ENCODE results near the gene ABTB2.

ABTB2 gene

DNA sequence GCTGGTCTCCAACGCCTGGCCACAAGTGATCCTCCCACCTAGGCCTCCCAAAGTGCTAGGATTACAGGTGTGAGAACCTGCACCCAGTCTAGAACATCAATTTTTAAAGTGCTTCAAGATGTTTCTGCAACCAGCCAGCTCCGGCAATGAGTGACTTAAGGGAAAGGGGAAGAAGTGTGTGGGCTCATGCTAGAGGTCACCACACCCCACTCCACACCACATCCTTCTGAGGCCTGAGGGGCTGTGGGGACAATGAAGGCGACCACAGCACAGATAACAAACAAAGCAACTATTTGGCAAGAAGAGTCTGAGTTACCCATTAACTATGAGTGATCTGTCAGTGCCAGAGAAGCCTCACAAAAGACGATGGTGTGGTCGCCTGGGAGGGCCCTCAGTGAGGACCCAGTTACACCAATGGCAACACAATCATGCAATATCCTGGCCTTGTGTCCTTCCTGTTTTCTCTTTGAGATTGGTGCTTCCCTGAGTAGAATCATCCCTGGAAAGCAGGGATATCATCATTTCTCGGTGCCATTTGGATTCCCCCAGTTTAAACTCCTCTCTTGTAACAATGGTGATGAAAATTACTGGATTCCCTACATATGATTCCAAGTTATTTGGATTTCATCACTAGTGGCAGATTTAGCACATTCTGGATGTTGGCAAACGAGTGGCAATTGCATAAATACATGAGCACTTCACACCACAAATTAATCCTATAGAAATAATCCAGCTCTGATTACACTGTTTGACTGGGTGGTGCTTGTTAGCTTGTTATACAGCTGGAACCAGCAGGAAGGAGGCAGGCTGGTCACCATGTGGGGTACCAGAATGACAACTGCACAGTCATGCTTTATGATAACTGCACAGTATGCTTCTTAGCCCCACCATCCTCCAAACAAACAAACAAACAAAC lies 18.4 kb downstream of the ABTB2 start:
- no peaks in the 10 kb centered on the region for H3K27me3 Mint-ChIP-seq
- ATAC-seq, result peak; percentile 45
- no peak overlapping the region for H3K4me3 Mint-ChIP-seq
- DNase-seq, result no peak
- H3K4me1 Mint-ChIP-seq, result peaks cover 13% of the 10 kb centered on the region
- no peaks in the 10 kb centered on the region for H3K9me3 Mint-ChIP-seq
- peak overlapping the region in 1 of 2 donors; percentile 10 for H3K27ac Mint-ChIP-seq

DNA sequence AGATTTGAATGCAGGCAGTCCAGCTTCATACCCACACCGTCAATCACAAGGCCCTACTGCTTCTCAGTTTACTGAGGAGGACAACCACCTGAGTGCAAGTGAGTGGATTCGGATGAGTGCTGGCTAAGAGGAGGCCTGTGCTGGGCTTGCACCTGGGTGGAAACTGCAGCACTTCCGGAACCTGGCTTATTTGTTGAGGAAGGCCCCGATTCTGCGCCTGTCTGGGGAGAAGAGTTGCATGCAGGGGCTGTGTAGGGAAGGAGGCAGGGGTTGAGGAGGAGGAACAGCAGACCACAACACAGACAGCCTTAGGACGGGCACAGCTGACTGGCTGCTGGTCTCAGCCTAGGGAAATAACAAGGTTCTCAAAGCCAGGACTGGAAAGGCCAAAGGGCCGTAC lies 20.8 kb downstream of the ABTB2 start:
- ATAC-seq, result no peak
- Mint-ChIP-seq H3K27me3 (peaks cover 5% of the 10 kb centered on the region), H3K4me3 (no peak overlapping the region)

GRCh38 chr11:34335801-34336200 lies 22.0 kb downstream of the ABTB2 start:
- Mint-ChIP-seq H3K27me3 (peaks cover 11% of the 10 kb centered on the region), H3K4me1 (peaks cover 13% of the 10 kb centered on the region), H3K9me3 (no peaks in the 10 kb centered on the region), H3K4me3 (no peak overlapping the region), H3K27ac (no peak overlapping the region)
- no peak for ATAC-seq
- no peak for DNase-seq

More for the DNA sequence above, 20.8 kb downstream of the ABTB2 start:
- H3K27ac Mint-ChIP-seq, result no peak overlapping the region
- DNase-seq, result no peak
- H3K4me1 Mint-ChIP-seq, result peaks cover 13% of the 10 kb centered on the region
- H3K9me3 Mint-ChIP-seq, result no peaks in the 10 kb centered on the region

DNA sequence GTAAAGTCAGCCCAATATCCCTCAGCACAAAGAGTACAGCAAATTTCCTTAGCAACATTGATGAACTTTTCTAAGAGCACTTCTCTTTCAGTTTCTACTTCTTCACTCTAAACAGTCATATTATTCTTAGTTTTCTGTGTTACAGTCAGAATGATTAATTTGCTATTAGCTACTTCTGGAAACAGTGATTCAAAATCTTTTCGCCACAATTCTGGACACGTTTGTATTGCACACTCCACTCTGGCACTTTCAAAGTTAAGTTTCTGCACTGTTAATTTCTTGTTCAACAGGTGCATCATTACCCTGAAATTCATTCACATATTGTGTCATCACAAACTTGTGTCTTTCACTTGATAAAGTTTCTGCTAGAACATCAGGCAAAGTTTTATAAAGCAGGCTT lies 22.5 kb downstream of the ABTB2 start:
- Mint-ChIP-seq H3K9me3 (no peaks in the 10 kb centered on the region), H3K27ac (no peak overlapping the region), H3K4me3 (no peak overlapping the region), H3K27me3 (peaks cover 11% of the 10 kb centered on the region), H3K4me1 (peaks cover 13% of the 10 kb centered on the region)
- DNase-seq, result no peak
- ATAC-seq, result no peak

DNA sequence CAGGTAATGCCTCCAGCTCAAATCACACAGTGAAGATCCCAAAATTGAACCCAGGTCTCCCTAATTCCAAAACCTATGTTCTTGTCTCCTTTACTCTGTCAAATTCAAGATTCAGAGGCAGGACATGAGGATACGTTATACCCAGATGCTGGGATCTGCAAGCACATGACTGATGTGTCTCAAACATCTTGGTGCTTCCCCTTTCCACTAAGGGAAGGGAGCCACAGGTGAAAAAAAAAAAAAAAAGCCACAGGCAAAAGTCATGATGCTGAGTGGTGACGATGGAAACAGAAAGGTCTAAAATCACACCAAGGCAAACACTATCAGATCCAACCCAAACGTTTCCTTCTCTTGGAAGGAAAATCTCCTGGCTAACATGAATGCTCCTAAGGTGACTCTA lies 24.0 kb downstream of the ABTB2 start:
- no peak overlapping the region for H3K4me3 Mint-ChIP-seq
- DNase-seq (no peak), ATAC-seq (no peak)
- no peak overlapping the region for H3K27ac Mint-ChIP-seq
- H3K9me3 Mint-ChIP-seq, result no peaks in the 10 kb centered on the region
- H3K27me3 Mint-ChIP-seq, result peaks cover 18% of the 10 kb centered on the region
- peaks cover 13% of the 10 kb centered on the region for H3K4me1 Mint-ChIP-seq

- no peak for ATAC-seq
- DNase-seq, result no peak
- Mint-ChIP-seq H3K4me1 (peaks cover 13% of the 10 kb centered on the region), H3K27ac (peak overlapping the region in 1 of 2 donors; percentile 21), H3K4me3 (no peak overlapping the region), H3K27me3 (peaks cover 18% of the 10 kb centered on the region), H3K9me3 (no peaks in the 10 kb centered on the region)
These were observed 25.3 kb downstream of the ABTB2 start for GRCh38 chr11:34332524-34332923.

DNA sequence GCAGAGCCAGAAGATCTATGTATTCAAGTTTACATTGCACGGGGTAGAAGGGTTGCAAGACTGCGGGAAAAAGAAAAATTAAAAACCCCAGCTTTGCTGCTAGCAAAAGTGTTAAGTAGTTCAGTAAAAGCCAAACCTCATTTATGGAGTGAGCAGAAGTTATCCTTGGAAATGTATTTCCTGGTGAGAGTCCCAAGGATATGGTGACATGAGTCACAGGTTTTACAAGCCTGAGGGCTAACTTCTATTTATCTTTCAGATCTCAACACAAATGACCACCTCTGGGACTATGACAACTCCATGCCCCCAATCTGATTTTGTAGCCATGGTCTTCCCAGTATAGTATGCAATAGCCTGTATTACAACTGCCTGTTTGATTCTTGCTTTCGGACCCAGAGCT lies 26.1 kb downstream of the ABTB2 start:
- H3K4me3 Mint-ChIP-seq, result no peak overlapping the region
- no peaks in the 10 kb centered on the region for H3K9me3 Mint-ChIP-seq
- no peak overlapping the region for H3K27ac Mint-ChIP-seq
- DNase-seq, result no peak
- H3K27me3 Mint-ChIP-seq, result peaks cover 18% of the 10 kb centered on the region
- no peak for ATAC-seq
- H3K4me1 Mint-ChIP-seq, result peaks cover 6% of the 10 kb centered on the region

DNA sequence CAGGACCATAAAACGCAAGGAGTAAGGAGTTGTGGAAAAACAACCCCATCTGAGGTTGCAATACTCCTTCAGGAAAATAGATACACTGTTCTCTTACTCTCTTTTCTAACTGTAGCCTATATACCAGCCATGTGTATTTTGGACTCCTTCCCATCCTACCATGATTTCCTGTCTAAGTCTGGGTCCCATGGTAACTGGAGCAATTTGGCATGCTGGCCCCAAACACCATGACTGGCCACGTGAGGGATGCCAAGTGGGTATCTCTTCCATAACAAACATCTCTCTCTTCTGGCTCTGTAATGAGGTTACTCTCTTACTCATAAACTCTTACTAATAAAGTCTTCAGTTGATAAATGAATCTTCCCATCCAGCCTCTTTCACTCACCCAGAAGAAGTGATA lies 26.5 kb downstream of the ABTB2 start:
- Mint-ChIP-seq H3K4me1 (peaks cover 6% of the 10 kb centered on the region), H3K27me3 (peaks cover 18% of the 10 kb centered on the region), H3K4me3 (no peak overlapping the region), H3K9me3 (no peaks in the 10 kb centered on the region), H3K27ac (no peak overlapping the region)
- ATAC-seq, result no peak
- no peak for DNase-seq

DNA sequence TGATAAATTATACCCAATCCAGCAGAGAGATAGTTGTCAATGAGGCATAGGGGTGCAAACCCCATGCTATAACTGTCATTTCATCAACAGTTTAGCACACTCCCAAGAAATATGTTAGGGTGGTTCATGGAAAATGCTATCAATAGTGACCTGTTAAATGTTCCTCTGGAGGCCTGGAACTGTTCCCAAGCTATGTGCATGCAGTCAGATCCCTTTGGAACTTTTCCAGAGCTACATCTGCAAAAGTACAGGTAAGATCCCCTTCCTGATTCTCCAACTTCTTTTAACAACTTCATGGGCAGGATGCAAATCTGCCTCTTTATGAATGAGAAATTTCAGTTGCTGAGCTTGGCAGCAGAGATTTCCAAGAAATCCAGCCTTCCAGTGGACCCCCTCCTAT lies 27.2 kb downstream of the ABTB2 start:
- ATAC-seq (no peak), DNase-seq (no peak)
- no peaks in the 10 kb centered on the region for H3K9me3 Mint-ChIP-seq
- peaks cover 6% of the 10 kb centered on the region for H3K4me1 Mint-ChIP-seq
- H3K27ac Mint-ChIP-seq, result no peak overlapping the region
- H3K4me3 Mint-ChIP-seq, result no peak overlapping the region
- peaks cover 18% of the 10 kb centered on the region for H3K27me3 Mint-ChIP-seq

DNA sequence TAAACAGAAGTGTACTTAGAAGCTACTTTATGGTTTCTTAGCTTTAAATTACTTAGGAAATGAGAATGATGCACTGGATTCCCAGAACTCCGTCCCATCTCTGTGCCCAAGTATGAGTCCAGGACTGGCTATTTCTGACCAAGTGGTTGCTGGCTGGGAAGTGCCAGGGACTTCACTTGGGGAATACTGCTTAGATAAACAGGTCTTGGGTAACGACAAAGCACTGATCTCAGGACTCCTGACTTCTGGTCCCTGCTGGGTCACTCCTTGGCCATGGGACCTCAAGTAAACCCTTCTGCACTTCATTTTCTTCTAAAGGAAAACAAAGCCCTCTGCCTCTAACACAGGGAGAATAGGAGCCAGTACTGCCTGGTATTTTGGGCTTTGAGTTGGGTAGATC lies 27.9 kb downstream of the ABTB2 start:
- DNase-seq (no peak), ATAC-seq (no peak)
- Mint-ChIP-seq H3K9me3 (no peaks in the 10 kb centered on the region), H3K27me3 (peaks cover 22% of the 10 kb centered on the region), H3K4me3 (no peak overlapping the region), H3K4me1 (no peaks in the 10 kb centered on the region), H3K27ac (no peak overlapping the region)

DNA sequence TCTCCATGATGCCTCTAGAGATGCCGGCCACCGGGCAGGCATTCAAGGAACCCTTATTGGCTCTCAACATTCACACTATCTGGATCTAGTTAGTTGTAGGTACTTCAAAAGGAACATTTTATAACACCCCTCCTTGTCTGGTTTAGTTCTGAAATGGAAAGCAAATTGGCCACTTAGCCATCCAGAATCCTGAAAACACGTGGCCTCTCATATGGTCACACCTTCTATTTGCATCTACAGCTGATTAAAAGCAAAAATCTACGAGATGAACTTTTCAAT lies 29.2 kb downstream of the ABTB2 start:
- ATAC-seq, result no peak
- Mint-ChIP-seq H3K27me3 (peaks cover 28% of the 10 kb centered on the region), H3K9me3 (no peaks in the 10 kb centered on the region)

DNA sequence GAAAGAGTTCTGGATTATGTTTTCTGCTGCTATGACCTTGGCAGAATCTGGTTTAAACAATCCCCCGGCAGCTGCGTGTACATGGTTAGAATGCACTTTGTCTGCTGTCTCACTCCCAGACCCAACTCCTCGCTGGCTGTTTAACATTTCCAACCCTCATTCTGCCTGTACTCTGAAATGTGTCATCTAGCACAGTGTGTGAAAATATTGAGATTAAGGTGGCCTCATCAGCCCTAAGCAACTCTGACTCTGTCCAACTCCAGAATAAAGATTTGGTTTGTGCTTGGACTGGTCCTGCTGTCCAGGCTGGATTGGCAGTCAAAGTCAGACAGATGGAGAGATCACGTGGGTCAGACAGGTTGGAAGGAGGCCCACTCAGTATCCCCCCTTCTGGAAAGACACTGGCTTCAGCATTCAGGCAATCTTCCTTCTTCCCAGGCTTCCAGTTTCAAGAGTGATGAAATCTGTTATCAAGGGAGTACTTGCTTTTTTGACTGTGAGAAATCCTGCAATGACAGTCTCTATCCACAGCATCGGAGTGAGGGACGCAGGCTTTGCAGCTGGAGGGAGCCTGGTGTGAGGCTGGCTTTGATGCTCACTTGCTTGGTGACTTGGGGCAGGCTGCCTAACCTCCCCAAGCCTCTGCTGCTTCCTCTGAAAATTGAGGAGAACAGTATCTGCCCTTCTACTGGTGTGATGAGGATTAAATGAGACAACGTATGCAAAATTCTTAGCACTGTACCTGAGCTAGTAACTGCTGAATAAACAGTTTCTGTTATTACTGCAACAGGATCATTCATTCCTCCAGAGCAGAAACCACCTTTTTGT lies 29.8 kb downstream of the ABTB2 start:
- DNase-seq, result no peak
- peaks cover 28% of the 10 kb centered on the region for H3K27me3 Mint-ChIP-seq
- no peak overlapping the region for H3K4me3 Mint-ChIP-seq
- H3K4me1 Mint-ChIP-seq, result no peaks in the 10 kb centered on the region
- H3K9me3 Mint-ChIP-seq, result no peaks in the 10 kb centered on the region
- no peak for ATAC-seq
- H3K27ac Mint-ChIP-seq, result no peak overlapping the region

More for the DNA sequence above, 29.2 kb downstream of the ABTB2 start:
- no peaks in the 10 kb centered on the region for H3K4me1 Mint-ChIP-seq
- no peak overlapping the region for H3K4me3 Mint-ChIP-seq
- H3K27ac Mint-ChIP-seq, result no peak overlapping the region
- DNase-seq, result no peak

DNA sequence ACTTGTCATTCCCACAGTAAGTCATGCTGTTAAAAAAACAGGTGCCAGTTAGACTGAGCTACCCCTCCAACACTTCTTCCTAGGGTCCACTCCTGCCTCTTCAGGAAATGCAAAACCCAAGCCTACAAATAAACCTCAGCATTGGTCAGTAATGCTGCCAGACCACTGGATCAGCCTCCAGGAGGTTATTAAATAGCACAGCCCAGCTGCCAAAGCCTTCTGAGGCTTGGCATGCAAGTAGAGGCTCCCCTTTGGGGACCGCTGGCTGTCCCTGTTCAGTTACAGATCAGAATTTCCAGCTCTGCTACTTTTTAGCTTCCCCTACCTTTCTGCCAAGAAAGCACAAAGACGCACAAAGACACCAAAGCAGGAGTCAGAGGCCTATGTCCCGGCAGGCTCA lies 33.3 kb downstream of the ABTB2 start:
- peaks cover 15% of the 10 kb centered on the region for H3K27me3 Mint-ChIP-seq
- ATAC-seq (no peak), DNase-seq (no peak)
- no peaks in the 10 kb centered on the region for H3K4me1 Mint-ChIP-seq
- no peaks in the 10 kb centered on the region for H3K9me3 Mint-ChIP-seq
- no peak overlapping the region for H3K27ac Mint-ChIP-seq
- H3K4me3 Mint-ChIP-seq, result no peak overlapping the region

- H3K9me3 Mint-ChIP-seq, result no peaks in the 10 kb centered on the region
- no peaks in the 10 kb centered on the region for H3K4me1 Mint-ChIP-seq
- H3K27ac Mint-ChIP-seq, result no peak overlapping the region
- H3K27me3 Mint-ChIP-seq, result peaks cover 10% of the 10 kb centered on the region
- ATAC-seq, result no peak
- no peak overlapping the region for H3K4me3 Mint-ChIP-seq
- no peak for DNase-seq
These were observed 34.2 kb downstream of the ABTB2 start for GRCh38 chr11:34323601-34324000.

- Mint-ChIP-seq H3K9me3 (no peaks in the 10 kb centered on the region), H3K27me3 (no peaks in the 10 kb centered on the region), H3K27ac (no peak overlapping the region), H3K4me1 (peaks cover 2% of the 10 kb centered on the region), H3K4me3 (no peak overlapping the region)
- ATAC-seq, result no peak
- no peak for DNase-seq
These were observed 39.4 kb downstream of the ABTB2 start for GRCh38 chr11:34318111-34319037.
